Measurements from ENCODE around the gene STXBP2.
A peak's percentile ranks its signal among the peaks of the same experiment; 100 is the strongest.

Gene STXBP2

DNA sequence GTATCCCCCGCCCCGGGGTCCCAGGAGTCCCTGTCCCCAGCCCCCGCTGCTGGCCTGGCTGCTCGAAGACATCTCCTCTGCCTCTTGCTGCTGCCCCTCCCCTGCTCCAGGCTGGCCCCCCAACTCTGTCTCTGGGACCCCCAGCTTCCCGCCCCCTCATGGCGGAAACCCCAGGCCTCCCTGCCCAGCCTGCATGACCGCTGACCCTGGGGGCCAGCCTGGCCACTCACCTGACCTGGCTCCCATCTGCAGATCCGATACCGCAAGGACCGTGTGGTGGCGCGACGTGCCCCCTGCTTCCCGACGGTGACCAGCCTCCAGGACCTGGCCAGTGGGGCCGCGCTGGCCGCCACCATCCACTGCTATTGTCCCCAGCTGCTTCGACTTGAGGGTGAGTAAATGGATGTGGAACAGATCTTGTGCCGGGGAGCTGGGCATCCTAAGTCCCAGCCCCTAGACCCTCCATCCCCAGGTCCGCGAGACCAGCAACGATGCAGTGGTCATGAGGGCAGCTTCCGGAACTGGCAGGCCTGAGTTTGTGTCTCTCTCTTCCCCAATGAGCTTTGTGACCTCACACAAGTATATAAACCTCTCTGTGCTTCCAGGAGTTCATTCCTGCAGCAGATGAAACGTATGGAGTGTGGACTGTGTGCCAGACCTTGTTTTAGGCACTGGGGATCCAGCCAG lies 28.9 kb upstream of the STXBP2 start:
- Mint-ChIP-seq H3K27ac (no peak overlapping the region), H3K9me3 (no peaks in the 10 kb centered on the region), H3K27me3 (peaks cover 4% of the 10 kb centered on the region), H3K4me3 (no peak overlapping the region), H3K36me3 (no peaks in the 10 kb centered on the region), H3K4me1 (no peaks in the 10 kb centered on the region)

DNA sequence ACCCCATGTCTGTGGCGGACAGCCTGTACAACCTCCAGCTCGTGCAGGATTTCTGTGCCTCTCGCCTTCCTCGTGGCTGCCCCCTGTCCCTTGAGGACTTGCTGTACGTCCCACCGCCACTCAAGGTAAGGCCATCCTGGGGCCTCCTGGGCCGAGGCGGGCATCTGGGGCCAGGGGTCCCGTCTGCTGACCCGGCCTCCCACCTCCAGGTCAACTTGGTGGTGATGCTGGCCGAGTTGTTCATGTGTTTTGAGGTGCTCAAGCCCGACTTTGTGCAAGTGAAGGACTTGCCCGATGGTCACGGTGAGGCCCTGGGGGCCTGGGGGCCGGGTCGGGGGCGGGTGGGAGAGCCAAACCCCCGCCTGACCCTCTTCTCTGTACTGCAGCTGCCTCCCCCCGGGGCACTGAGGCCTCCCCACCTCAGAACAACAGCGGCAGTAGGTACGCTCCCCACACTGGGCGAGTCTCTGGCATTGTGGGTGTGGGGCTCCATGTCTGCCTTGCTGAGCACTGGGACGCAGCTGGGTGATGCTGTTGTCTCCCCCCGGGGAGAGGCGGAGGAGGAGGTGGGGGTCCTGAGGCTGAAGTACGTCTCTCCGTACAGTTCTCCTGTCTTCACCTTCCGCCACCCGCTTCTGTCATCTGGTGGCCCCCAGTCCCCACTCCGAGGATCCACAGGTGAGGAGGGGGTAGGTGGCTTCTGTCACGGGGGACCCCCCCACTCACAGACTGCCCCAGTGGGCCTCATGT lies 26.2 kb upstream of the STXBP2 start:
- no peak overlapping the region for H3K4me3 Mint-ChIP-seq
- H3K4me1 Mint-ChIP-seq = no peaks in the 10 kb centered on the region
- no peaks in the 10 kb centered on the region for H3K27me3 Mint-ChIP-seq
- no peak overlapping the region for H3K27ac Mint-ChIP-seq
- no peaks in the 10 kb centered on the region for H3K36me3 Mint-ChIP-seq
- no peaks in the 10 kb centered on the region for H3K9me3 Mint-ChIP-seq

DNA sequence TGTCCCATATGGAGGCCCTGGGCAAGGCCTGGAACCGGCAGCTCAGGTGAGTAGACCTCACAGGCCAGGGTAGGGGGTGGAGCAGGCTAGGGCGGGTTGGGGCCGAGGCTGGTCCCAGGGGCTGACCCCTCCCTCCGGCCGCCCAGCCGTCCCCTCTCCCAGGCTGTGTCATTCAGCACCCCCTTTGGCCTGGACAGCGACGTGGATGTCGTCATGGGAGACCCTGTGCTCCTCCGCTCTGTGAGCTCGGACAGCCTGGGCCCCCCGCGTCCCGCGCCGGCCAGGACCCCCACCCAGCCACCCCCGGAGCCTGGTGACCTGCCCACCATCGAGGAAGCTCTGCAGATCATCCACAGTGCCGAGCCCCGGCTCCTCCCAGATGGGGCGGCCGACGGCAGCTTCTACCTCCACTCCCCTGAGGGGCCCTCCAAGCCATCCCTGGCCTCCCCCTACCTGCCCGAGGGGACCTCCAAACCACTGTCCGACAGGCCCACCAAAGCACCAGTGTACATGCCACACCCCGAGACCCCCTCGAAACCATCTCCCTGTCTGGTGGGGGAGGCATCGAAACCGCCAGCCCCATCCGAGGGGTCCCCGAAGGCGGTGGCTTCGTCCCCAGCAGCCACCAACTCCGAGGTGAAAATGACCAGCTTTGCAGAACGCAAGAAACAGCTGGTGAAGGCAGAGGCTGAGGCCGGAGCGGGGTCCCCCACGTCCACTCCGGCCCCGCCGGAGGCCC lies 25.2 kb upstream of the STXBP2 start:
- Mint-ChIP-seq H3K9me3 (no peaks in the 10 kb centered on the region), H3K36me3 (no peaks in the 10 kb centered on the region), H3K27ac (no peak overlapping the region), H3K4me3 (no peak overlapping the region), H3K4me1 (no peaks in the 10 kb centered on the region), H3K27me3 (no peaks in the 10 kb centered on the region)

GRCh38 chr19:7612282-7613274 lies 24.3 kb upstream of the STXBP2 start:
- no peaks in the 10 kb centered on the region for H3K27me3 Mint-ChIP-seq
- no peaks in the 10 kb centered on the region for H3K4me1 Mint-ChIP-seq
- no peaks in the 10 kb centered on the region for H3K9me3 Mint-ChIP-seq
- H3K36me3 Mint-ChIP-seq = no peaks in the 10 kb centered on the region
- no peak overlapping the region for H3K4me3 Mint-ChIP-seq
- no peak overlapping the region for H3K27ac Mint-ChIP-seq

GRCh38 chr19:7614859-7615741 lies 21.8 kb upstream of the STXBP2 start:
- no peak overlapping the region for H3K27ac Mint-ChIP-seq

GRCh38 chr19:7617172-7617571 lies 19.7 kb upstream of the STXBP2 start:
- no peaks in the 10 kb centered on the region for H3K27me3 Mint-ChIP-seq
- no peaks in the 10 kb centered on the region for H3K9me3 Mint-ChIP-seq
- no peak overlapping the region for H3K27ac Mint-ChIP-seq
- H3K4me3 Mint-ChIP-seq = no peak overlapping the region
- H3K4me1 Mint-ChIP-seq = no peaks in the 10 kb centered on the region
- H3K36me3 Mint-ChIP-seq = peaks cover 9% of the 10 kb centered on the region

More at GRCh38 chr19:7614859-7615741, 21.8 kb upstream of the STXBP2 start:
- Mint-ChIP-seq H3K36me3 (peaks cover 9% of the 10 kb centered on the region), H3K4me3 (no peak overlapping the region), H3K4me1 (no peaks in the 10 kb centered on the region), H3K27me3 (no peaks in the 10 kb centered on the region), H3K9me3 (no peaks in the 10 kb centered on the region)

DNA sequence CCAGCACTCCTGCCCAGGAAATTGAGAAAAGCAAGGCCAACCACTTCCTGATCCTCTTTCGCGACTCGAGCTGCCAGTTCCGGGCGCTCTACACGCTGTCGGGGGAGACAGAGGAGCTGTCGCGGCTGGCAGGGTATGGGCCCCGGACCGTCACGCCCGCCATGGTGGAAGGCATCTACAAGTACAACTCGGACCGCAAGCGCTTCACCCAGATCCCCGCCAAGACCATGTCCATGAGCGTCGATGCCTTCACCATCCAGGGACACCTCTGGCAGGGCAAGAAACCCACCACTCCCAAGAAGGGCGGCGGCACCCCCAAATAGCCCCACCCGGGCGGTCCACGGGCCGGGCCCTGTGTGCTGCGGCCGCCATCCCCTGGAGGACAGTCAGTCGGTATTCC lies 19.2 kb upstream of the STXBP2 start:
- no peak overlapping the region for H3K27ac Mint-ChIP-seq
- H3K36me3 Mint-ChIP-seq = peaks cover 9% of the 10 kb centered on the region
- H3K4me1 Mint-ChIP-seq = no peaks in the 10 kb centered on the region
- H3K9me3 Mint-ChIP-seq = no peaks in the 10 kb centered on the region
- H3K4me3 Mint-ChIP-seq = no peak overlapping the region
- H3K27me3 Mint-ChIP-seq = no peaks in the 10 kb centered on the region

- Mint-ChIP-seq H3K4me1 (peaks cover 4% of the 10 kb centered on the region), H3K36me3 (peaks cover 14% of the 10 kb centered on the region), H3K9me3 (no peaks in the 10 kb centered on the region), H3K4me3 (no peak overlapping the region), H3K27me3 (no peaks in the 10 kb centered on the region), H3K27ac (peak overlapping the region; percentile 43)
Measured at GRCh38 chr19:7618348-7618747, 18.6 kb upstream of the STXBP2 start.

DNA sequence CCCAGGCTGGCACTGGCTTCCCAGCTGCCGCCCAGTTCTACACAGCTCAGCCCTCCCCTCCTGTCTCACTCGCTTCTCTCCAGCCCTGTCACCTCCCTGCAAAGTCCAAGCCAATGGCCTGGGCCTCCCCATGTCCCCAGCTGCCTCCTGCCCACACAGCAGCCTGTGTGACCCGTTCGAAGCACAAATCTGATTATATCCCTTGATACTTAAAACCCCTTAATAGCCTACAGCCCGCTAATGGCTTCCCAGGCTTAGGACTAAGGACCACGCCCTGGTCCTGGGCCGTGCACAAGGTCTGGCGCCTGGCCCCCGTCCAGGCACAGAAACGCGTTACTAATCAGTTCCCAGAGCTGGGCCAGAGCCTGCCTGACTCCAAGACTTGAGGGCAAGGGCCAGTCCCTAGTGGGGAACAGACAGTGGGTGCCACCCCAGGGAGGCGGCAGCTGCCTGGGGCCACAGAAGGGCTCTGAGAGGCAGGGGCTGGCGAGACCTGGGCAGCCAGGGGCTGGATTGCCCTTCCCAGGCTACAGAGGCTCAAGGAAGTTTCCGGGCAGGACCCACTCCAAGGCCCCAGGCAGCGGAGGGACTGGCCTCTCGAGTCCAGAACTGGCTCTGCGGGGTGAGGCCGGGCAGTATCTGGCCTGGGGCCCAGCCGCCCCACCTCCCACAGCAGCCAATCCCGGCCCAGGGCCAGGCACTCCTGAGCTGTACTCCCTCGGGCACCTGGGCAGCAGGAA lies 18.0 kb upstream of the STXBP2 start:
- peak overlapping the region; percentile 43 for H3K27ac Mint-ChIP-seq
- H3K27me3 Mint-ChIP-seq = no peaks in the 10 kb centered on the region
- H3K4me3 Mint-ChIP-seq = no peak overlapping the region
- peaks cover 4% of the 10 kb centered on the region for H3K4me1 Mint-ChIP-seq
- H3K9me3 Mint-ChIP-seq = no peaks in the 10 kb centered on the region
- peaks cover 14% of the 10 kb centered on the region for H3K36me3 Mint-ChIP-seq

GRCh38 chr19:7619671-7620441 lies 17.1 kb upstream of the STXBP2 start:
- Mint-ChIP-seq H3K9me3 (no peaks in the 10 kb centered on the region), H3K4me3 (no peak overlapping the region), H3K27me3 (no peaks in the 10 kb centered on the region), H3K27ac (no peak overlapping the region), H3K4me1 (peaks cover 4% of the 10 kb centered on the region), H3K36me3 (peaks cover 14% of the 10 kb centered on the region)

GRCh38 chr19:7620442-7621412 lies 16.2 kb upstream of the STXBP2 start:
- Mint-ChIP-seq H3K27me3 (no peaks in the 10 kb centered on the region), H3K4me1 (peaks cover 4% of the 10 kb centered on the region), H3K36me3 (peaks cover 14% of the 10 kb centered on the region), H3K9me3 (no peaks in the 10 kb centered on the region), H3K27ac (no peak overlapping the region), H3K4me3 (no peak overlapping the region)

DNA sequence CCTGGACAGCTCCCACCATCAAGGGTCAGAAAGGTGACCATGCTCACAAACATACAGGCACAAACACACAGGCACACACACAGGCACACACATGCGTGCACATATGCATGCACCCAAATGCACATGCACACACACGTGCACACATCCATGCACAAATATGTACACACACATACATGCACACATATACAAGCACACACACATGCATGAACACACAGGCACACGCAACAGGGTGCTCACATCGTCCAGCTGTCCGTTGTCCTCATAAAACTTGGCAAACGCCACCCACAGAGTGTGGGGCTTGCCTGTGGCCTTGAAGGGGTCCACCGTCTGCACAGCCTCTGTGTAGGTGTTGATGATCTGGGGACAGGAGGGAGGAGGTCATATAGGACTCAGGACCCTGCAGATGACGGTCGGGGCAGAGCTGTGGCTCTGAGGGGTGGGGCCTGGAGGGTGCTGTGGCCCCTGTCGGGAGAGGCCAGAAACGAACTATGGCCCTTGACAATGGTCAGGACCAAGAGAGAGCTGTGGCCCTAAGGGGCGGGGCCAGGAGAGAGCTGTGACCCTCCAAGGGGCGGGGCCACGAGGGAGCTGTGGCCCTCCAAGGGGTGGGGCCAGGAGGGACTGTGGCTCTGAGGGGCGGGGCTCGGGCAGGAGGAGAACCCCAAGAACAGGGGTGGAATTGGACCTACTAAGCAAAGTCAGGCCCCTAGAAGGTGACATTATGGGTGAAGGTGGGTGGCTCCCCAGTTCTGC lies 13.8 kb upstream of the STXBP2 start:
- Mint-ChIP-seq H3K27ac (no peak overlapping the region), H3K36me3 (peaks cover 15% of the 10 kb centered on the region), H3K9me3 (no peaks in the 10 kb centered on the region), H3K4me1 (peaks cover 16% of the 10 kb centered on the region), H3K27me3 (no peaks in the 10 kb centered on the region), H3K4me3 (no peak overlapping the region)

Data from activated naive CD4-positive, alpha-beta T cell treated with anti-CD3 and anti-CD28 coated beads, Interleukin-2, amount 50 U/mL, for 24 hours (primary cell).